SK-N-SH treated with all-trans-retinoic acid at 6 μM for 48 hours (cell line): ENCODE measurements around the gene LRRC28.

Experiments used
- ARNTL ChIP-seq: fragments of 450-650 bp; formaldehyde crosslinking; IDR thresholded peaks from 2 replicates; pipeline ENCODE4 v1.5.0; 2020; ENCODE audit warnings: low read depth, mild to moderate bottlenecking, moderate library complexity, borderline replicate concordance
- CREB5 ChIP-seq: fragments of 250-450 bp; sonication (Bioruptor Pico); IDR thresholded peaks from 2 replicates; pipeline ENCODE4 v1.5.1; 2020; ENCODE audit warnings: low read depth, mild to moderate bottlenecking, moderate library complexity
- CSRNP3 ChIP-seq: fragments of 250-450 bp; sonication (Bioruptor Pico); IDR thresholded peaks from 2 replicates; pipeline ENCODE4 v1.5.1; 2021; ENCODE audit warnings: mild to moderate bottlenecking, moderate library complexity
- ESRRG ChIP-seq: fragments of 250-450 bp; sonication (Bioruptor Pico); IDR thresholded peaks from 2 replicates; pipeline ENCODE4 v1.6.1; 2021; ENCODE audit warnings: mild to moderate bottlenecking
- ISL1 ChIP-seq: fragments of 250-450 bp; sonication (Bioruptor Pico); IDR thresholded peaks from 2 replicates; pipeline ENCODE4 v2.1.2; 2022; ENCODE audit warnings: mild to moderate bottlenecking, moderate library complexity
- PATZ1 ChIP-seq: fragments of 250-450 bp; sonication (Bioruptor Pico); IDR thresholded peaks from 2 replicates; pipeline ENCODE4 v1.8.0; 2020; ENCODE audit warnings: mild to moderate bottlenecking, moderate library complexity, borderline replicate concordance
- TCF4 ChIP-seq: fragments of 250-450 bp; sonication (Bioruptor Pico); IDR thresholded peaks from 2 replicates; pipeline ENCODE4 v1.8.0; 2021; ENCODE audit warnings: mild to moderate bottlenecking, moderate library complexity, borderline replicate concordance
- ZC3H10 ChIP-seq: fragments of 250-450 bp; sonication (Bioruptor Pico); IDR thresholded peaks from 2 replicates; pipeline ENCODE4 v1.5.1; 2021; ENCODE audit warnings: mild to moderate bottlenecking, moderate library complexity
- ZFP3 ChIP-seq: fragments of 250-450 bp; sonication (Bioruptor Pico); IDR thresholded peaks from 2 replicates; pipeline ENCODE4 v1.5.0; 2020; ENCODE audit warnings: mild to moderate bottlenecking, moderate library complexity
- ZNF70 ChIP-seq: fragments of 450-650 bp; formaldehyde crosslinking; IDR thresholded peaks from 2 replicates; pipeline ENCODE4 v1.5.0; 2020; ENCODE audit warnings: mild to moderate bottlenecking, moderate library complexity
- ZNF8 ChIP-seq: fragments of 450-650 bp; formaldehyde crosslinking; IDR thresholded peaks from 2 replicates; pipeline ENCODE4 v1.5.0; 2020; ENCODE audit warnings: mild to moderate bottlenecking, moderate library complexity

- no peak for TF ChIP-seq CREB5 (CRISPR knock-in tag)
- TF ChIP-seq CSRNP3 (CRISPR knock-in tag), result no peak
- TF ChIP-seq ARNTL (CRISPR knock-in tag), result no peak
- no peak for TF ChIP-seq PATZ1 (CRISPR knock-in tag)
- no peak for TF ChIP-seq ZC3H10 (CRISPR knock-in tag)
- TF ChIP-seq ZFP3 (CRISPR knock-in tag), result no peak
- no peak for TF ChIP-seq ESRRG
- TF ChIP-seq ZNF8 (CRISPR knock-in tag), result no peak
- TF ChIP-seq TCF4 (CRISPR knock-in tag), result no peak
- TF ChIP-seq ISL1, result no peak
- TF ChIP-seq ZNF70 (CRISPR knock-in tag), result no peak
Measured at GRCh38 chr15:99267957-99268356, 16.7 kb downstream of the LRRC28 start.
